ENCODE data around the gene SLN. TPM values are rescaled to one million over a fixed set of nuclear protein-coding genes. Genes with fewer than 3 reads are reported as not detected.

The SLN gene
- total RNA-seq, 3 donors from 2014 or later: 0.58 TPM; not detected in 2

DNA sequence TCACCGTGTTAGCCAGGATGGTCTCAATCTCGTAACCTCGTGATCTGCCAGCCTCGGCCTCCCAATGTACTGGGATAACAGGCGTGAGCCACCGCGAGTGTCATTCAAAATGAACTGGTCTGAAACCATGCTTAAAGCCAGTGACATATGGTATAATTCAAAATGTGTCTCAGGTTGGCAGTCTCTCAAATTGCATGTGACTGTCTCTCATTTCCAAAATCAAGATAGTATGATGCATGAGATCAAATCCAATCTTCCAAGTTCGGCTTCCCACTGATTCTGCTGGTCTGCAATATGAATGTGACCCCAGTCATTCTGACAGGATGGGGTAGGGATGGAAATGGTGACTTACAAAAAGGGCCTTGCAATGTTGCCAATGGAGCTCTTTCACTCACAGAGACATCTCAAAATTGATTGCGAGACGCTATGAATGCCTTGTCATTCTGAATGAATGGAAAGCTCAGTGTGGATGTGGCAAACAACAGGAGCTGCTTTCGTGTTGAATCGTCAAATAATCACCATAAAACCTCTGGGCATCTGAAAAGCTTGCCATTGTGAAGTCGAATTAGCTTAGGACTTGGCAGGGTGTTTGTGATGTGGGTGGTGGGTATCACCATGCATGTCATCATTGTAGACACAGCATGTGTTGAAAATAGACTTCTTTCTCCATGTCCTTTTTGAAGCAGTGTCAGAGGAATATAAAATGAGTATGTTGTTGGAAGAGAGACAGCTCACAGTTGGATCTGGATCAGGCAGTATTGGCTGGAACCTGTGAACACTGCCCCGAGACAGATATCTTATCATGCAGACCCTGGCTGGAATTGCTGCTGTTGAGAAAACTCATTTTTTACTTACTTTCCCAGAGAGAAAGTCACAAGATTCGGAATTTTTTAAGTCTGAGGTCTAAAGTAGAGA lies 12.2 kb downstream of the SLN start:
- no peak for DNase-seq
- H3K36me3 ChIP-seq (ENCODE audit: low read depth): no peaks in the 10 kb centered on the region
- TF ChIP-seq, protein P1, sequence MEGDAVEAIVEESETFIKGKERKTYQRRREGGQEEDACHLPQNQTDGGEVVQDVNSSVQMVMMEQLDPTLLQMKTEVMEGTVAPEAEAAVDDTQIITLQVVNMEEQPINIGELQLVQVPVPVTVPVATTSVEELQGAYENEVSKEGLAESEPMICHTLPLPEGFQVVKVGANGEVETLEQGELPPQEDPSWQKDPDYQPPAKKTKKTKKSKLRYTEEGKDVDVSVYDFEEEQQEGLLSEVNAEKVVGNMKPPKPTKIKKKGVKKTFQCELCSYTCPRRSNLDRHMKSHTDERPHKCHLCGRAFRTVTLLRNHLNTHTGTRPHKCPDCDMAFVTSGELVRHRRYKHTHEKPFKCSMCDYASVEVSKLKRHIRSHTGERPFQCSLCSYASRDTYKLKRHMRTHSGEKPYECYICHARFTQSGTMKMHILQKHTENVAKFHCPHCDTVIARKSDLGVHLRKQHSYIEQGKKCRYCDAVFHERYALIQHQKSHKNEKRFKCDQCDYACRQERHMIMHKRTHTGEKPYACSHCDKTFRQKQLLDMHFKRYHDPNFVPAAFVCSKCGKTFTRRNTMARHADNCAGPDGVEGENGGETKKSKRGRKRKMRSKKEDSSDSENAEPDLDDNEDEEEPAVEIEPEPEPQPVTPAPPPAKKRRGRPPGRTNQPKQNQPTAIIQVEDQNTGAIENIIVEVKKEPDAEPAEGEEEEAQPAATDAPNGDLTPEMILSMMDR (IDR thresholded peaks at IDR 0.05): no peak
- H3K9me3 ChIP-seq: no peaks in the 10 kb centered on the region
- intact Hi-C loops (cut with DNase I, micrococcal nuclease): no loop called here
- no peaks in the 10 kb centered on the region for H3K4me1 ChIP-seq (ENCODE audit: low read depth)
- no peak overlapping the region for H3K4me3 ChIP-seq
- ATAC-seq: no peak

DNA sequence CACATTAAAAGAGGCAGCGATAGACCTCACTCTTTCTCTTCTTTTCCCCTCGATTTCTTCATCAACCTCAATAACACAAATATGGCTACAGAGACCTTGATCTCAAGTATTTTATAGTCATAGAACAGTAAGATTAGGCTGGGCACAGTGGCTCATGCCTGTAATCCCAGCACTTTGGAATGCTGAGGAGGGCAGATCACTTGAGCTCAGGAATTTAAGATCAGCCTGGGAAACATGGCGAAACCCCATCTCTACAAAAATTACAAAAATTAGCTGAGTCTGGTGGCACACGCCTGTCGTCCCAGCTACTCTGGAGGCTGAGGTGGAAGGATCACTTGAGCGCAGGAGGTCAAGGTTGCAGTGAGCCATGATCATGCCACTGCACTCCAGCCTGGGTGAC lies 14.6 kb downstream of the SLN start:
- H3K4me1 ChIP-seq (ENCODE audit: low read depth): no peaks in the 10 kb centered on the region
- intact Hi-C loops (cut with DNase I, micrococcal nuclease): no loop called here
- no peak for DNase-seq
- H3K4me3 ChIP-seq: no peak overlapping the region
- TF ChIP-seq, protein P1 (IDR thresholded peaks at IDR 0.05): no peak
- ATAC-seq: no peak
- no peaks in the 10 kb centered on the region for H3K9me3 ChIP-seq
- H3K36me3 ChIP-seq (ENCODE audit: low read depth): no peaks in the 10 kb centered on the region

GRCh38 chr11:107696140-107696539 lies 15.7 kb downstream of the SLN start:
- DNase-seq: no peak
- TF ChIP-seq, protein P1 (IDR thresholded peaks at IDR 0.05): no peak
- H3K4me3 ChIP-seq: no peak overlapping the region
- no peak for ATAC-seq
- no peaks in the 10 kb centered on the region for H3K36me3 ChIP-seq (ENCODE audit: low read depth)
- no peaks in the 10 kb centered on the region for H3K9me3 ChIP-seq
- intact Hi-C loops (cut with DNase I, micrococcal nuclease): no loop called here
- no peaks in the 10 kb centered on the region for H3K4me1 ChIP-seq (ENCODE audit: low read depth)

DNA sequence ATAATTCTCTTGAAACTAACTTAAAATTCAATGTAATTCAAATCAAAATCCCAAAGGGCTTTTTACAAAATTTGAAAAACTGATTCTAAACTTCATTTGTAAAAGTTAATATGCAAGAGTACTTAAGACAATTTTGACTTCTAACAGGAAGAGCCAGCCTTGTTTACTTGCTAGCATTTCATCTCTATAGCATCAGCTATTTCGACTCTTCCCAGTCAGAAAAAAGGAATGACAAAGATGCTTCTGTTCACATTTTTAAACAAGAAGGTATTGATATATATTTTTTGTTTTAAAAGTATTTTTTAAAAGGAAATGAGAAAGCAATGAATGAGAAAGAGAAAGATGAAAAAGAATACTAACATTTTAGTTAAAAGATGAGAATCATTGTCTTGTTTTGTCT lies 16.4 kb downstream of the SLN start:
- intact Hi-C loops (cut with DNase I, micrococcal nuclease): no loop called here
- DNase-seq (no peak), ATAC-seq (no peak)
- TF ChIP-seq, protein P1 (IDR thresholded peaks at IDR 0.05): no peak
- Histone ChIP-seq H3K36me3 (ENCODE audit: low read depth) (no peaks in the 10 kb centered on the region), H3K4me3 (no peak overlapping the region), H3K9me3 (no peaks in the 10 kb centered on the region), H3K4me1 (ENCODE audit: low read depth) (no peaks in the 10 kb centered on the region)

- DNase-seq: no peak
- TF ChIP-seq, protein P1 (IDR thresholded peaks at IDR 0.05): no peak
- no peak for ATAC-seq
- Histone ChIP-seq H3K36me3 (ENCODE audit: low read depth) (no peaks in the 10 kb centered on the region), H3K4me3 (no peak overlapping the region), H3K9me3 (no peaks in the 10 kb centered on the region), H3K4me1 (ENCODE audit: low read depth) (peaks cover 4% of the 10 kb centered on the region)
- intact Hi-C loops (cut with DNase I, micrococcal nuclease): no loop called here
These were observed 20.7 kb downstream of the SLN start for GRCh38 chr11:107691000-107691750.
